HG03280 (cell line): ENCODE results near the gene RPL27A.

ENCODE experiments used
- ATAC-seq: cut with Tn5 transposase; IDR thresholded peaks from one replicate; pipeline ENCODE4 v1.9.1; 2021; ENCODE audit warnings: mild to moderate bottlenecking, moderate library complexity; ENCODE audit not compliant: unreplicated experiment

The RPL27A gene

GRCh38 chr11:8698917-8699441 is 16.4 kb downstream of the RPL27A start:
- ATAC-seq = no peak

- no peak for ATAC-seq
Observed at GRCh38 chr11:8699903-8700302, 17.3 kb downstream of the RPL27A start.

GRCh38 chr11:8701891-8702597 is 19.5 kb downstream of the RPL27A start:
- no peak for ATAC-seq

GRCh38 chr11:8702598-8702915 is 20.0 kb downstream of the RPL27A start:
- ATAC-seq = no peak

GRCh38 chr11:8704136-8704535 is 21.5 kb downstream of the RPL27A start:
- no peak for ATAC-seq

GRCh38 chr11:8705146-8705545 is 22.6 kb downstream of the RPL27A start:
- ATAC-seq = no peak

GRCh38 chr11:8706673-8707432 is 24.3 kb downstream of the RPL27A start:
- no peak for ATAC-seq

GRCh38 chr11:8707541-8708191 is 25.1 kb downstream of the RPL27A start:
- ATAC-seq = no peak

GRCh38 chr11:8709002-8709672 is 26.5 kb downstream of the RPL27A start:
- no peak for ATAC-seq

GRCh38 chr11:8709777-8710176 is 27.2 kb downstream of the RPL27A start:
- ATAC-seq = no peak

- no peak for ATAC-seq
Observed at GRCh38 chr11:8711895-8712442, 29.4 kb downstream of the RPL27A start.

GRCh38 chr11:8712506-8712905 is 29.9 kb downstream of the RPL27A start:
- ATAC-seq = no peak

GRCh38 chr11:8713760-8714454 is 31.3 kb downstream of the RPL27A start:
- no peak for ATAC-seq

- ATAC-seq = no peak
Observed at GRCh38 chr11:8714622-8715225, 32.1 kb downstream of the RPL27A start.

GRCh38 chr11:8715501-8715900 is 32.9 kb downstream of the RPL27A start:
- ATAC-seq = no peak

GRCh38 chr11:8717544-8717875 is 34.9 kb downstream of the RPL27A start:
- no peak for ATAC-seq

GRCh38 chr11:8717876-8718753 is 35.5 kb downstream of the RPL27A start:
- no peak for ATAC-seq

- no peak for ATAC-seq
Observed at GRCh38 chr11:8719211-8719649, 36.6 kb downstream of the RPL27A start.

GRCh38 chr11:8719721-8720120 is 37.1 kb downstream of the RPL27A start:
- ATAC-seq = no peak
